IMR-90 (cell line): ENCODE results near the gene RYR1. TPM values are rescaled to one million over a fixed set of nuclear protein-coding genes. Genes with fewer than 3 reads are reported as not detected.
"Not testable (repeated sequence)": the region's sequence is repeated elsewhere in the genome, so short reads cannot be mapped to it uniquely, and the experiment has no call there.

ENCODE experiments used
- ATAC-seq: fragments of 200-7000 bp; cut with Tn5 transposase; 2 replicates; pipeline ENCODE4 v1.9.1; 2020; ENCODE audit warnings: low read depth, mild to moderate bottlenecking, moderate library complexity
- BruUV-seq: library from RNA; stranded (reverse); fragments of 400-500 nt; replicated peaks from 2 replicates; lab custom pipeline; 2021; lab: Mats Ljungman, UMichigan
- CTCF ChIA-PET: fragments of 300-600 bp; formaldehyde crosslinking; extraction: SDS; loops from one replicate; lab custom pipeline; 2021; ENCODE audit warnings: antibody characterized with exemption; lab: Yijun Ruan, JAX
- POLR2A ChIA-PET: fragments of 300-600 bp; sonication (Branson Sonifier 250); formaldehyde crosslinking; loops from one replicate; lab custom pipeline; 2022; ENCODE audit warnings: antibody characterized with exemption; ENCODE audit not compliant: unreplicated experiment; lab: Charles Lee
- DNase-seq: peaks from one replicate; pipeline ENCODE4 v3.0.0; 2013
- H2AFZ ChIP-seq: replicated peaks from 2 replicates; pipeline ENCODE3; 2013; ENCODE audit warnings: low read length, mild to moderate bottlenecking; ENCODE audit not compliant: poor library complexity
- H2AK5ac ChIP-seq: 2 replicates; pipeline ENCODE4 v1.6.1; 2013; ENCODE audit warnings: low read depth, low read length, inconsistent platforms
- H2AK9ac ChIP-seq: replicated peaks from 2 replicates; pipeline ENCODE3; 2013; ENCODE audit warnings: mild to moderate bottlenecking, low read depth, low read length, moderate library complexity; ENCODE audit not compliant: poor library complexity
- H2BK120ac ChIP-seq: 2 replicates; pipeline ENCODE4 v1.6.1; 2013; ENCODE audit warnings: low read depth, low read length, inconsistent platforms
- H2BK15ac ChIP-seq: 3 replicates; pipeline ENCODE4 v1.6.1; 2013; ENCODE audit warnings: low read depth, low read length, inconsistent platforms
- H2BK20ac ChIP-seq: 2 replicates; pipeline ENCODE4 v1.6.1; 2013; ENCODE audit warnings: low read depth, mild to moderate bottlenecking, inconsistent platforms, low read length, moderate library complexity
- H2BK5ac ChIP-seq: 2 replicates; pipeline ENCODE4 v1.6.1; 2013; ENCODE audit warnings: mild to moderate bottlenecking, low read depth, low read length, inconsistent platforms; ENCODE audit not compliant: poor library complexity, severe bottlenecking
- H3K14ac ChIP-seq: replicated peaks from 2 replicates; pipeline ENCODE4 v1.6.1; 2013; ENCODE audit warnings: low read depth, low read length, inconsistent platforms
- H3K18ac ChIP-seq: 2 replicates; pipeline ENCODE4 v1.6.1; 2013; ENCODE audit warnings: low read depth, low read length, control low read depth
- H3K23ac ChIP-seq: 2 replicates; pipeline ENCODE4 v1.6.1; 2013; ENCODE audit warnings: low read depth, low read length, inconsistent platforms
- H3K27ac ChIP-seq: 2 replicates; pipeline ENCODE4 v1.5.1; 2013; ENCODE audit warnings: mild to moderate bottlenecking, control low read depth, low read length; ENCODE audit not compliant: insufficient read depth
- H3K27me3 ChIP-seq: 2 replicates; pipeline ENCODE4 v1.6.1; 2013; ENCODE audit warnings: low read length; ENCODE audit not compliant: control insufficient read depth, insufficient read depth
- H3K36me3 ChIP-seq: 2 replicates; pipeline ENCODE4 v1.6.1; 2013; ENCODE audit warnings: low read length, mixed read lengths; ENCODE audit not compliant: control insufficient read depth, insufficient read depth
- H3K4ac ChIP-seq: 2 replicates; pipeline ENCODE4 v1.6.1; 2013; ENCODE audit warnings: low read depth, low read length, inconsistent platforms
- H3K4me1 ChIP-seq: 2 replicates; pipeline ENCODE4 v1.6.1; 2013; ENCODE audit warnings: low read length, mixed read lengths; ENCODE audit not compliant: control insufficient read depth, insufficient read depth
- H3K4me2 ChIP-seq: 2 replicates; pipeline ENCODE4 v1.6.1; 2013; ENCODE audit warnings: low read depth, mild to moderate bottlenecking, control low read depth, low read length, moderate library complexity
- H3K4me3 ChIP-seq: 2 replicates; pipeline ENCODE4 v1.5.1; 2013; ENCODE audit warnings: low read depth, mild to moderate bottlenecking, control low read depth, low read length, moderate library complexity; ENCODE audit not compliant: insufficient read depth
- H3K56ac ChIP-seq: 2 replicates; pipeline ENCODE4 v1.6.1; 2013; ENCODE audit warnings: low read length, inconsistent platforms; ENCODE audit not compliant: insufficient read depth; ENCODE audit errors: extremely low read depth
- H3K79me1 ChIP-seq, 2 experiments: 2 replicates each; pipeline ENCODE4 v1.6.1; 2013; ENCODE audit warnings: low read length in 2 of 2, inconsistent platforms in 1 of 2, low read depth in 1 of 2
- H3K9ac ChIP-seq: 2 replicates; pipeline ENCODE4 v1.6.1; 2013; ENCODE audit warnings: low read depth, low read length, control low read depth
- H3K9me1 ChIP-seq: 2 replicates; pipeline ENCODE4 v1.6.1; 2013; ENCODE audit warnings: low read length, inconsistent platforms; ENCODE audit not compliant: insufficient read depth
- H3K9me3 ChIP-seq: 2 replicates; pipeline ENCODE4 v1.6.1; 2013; ENCODE audit warnings: low read length; ENCODE audit not compliant: control insufficient read depth, insufficient read depth
- H4K20me1 ChIP-seq: 2 replicates; pipeline ENCODE4 v1.6.1; 2013; ENCODE audit warnings: low read length, inconsistent platforms; ENCODE audit not compliant: insufficient read depth
- H4K5ac ChIP-seq: 2 replicates; pipeline ENCODE4 v1.6.1; 2013; ENCODE audit warnings: mild to moderate bottlenecking, low read depth, low read length, control low read depth
- H4K8ac ChIP-seq, 2 experiments: 2 replicates each; pipeline ENCODE4 v1.6.1; 2013; ENCODE audit warnings: low read depth in 2 of 2, low read length in 2 of 2, control low read depth in 1 of 2, inconsistent platforms in 1 of 2
- H4K91ac ChIP-seq: 2 replicates; pipeline ENCODE4 v1.6.1; 2013; ENCODE audit warnings: low read depth, low read length, inconsistent platforms; ENCODE audit not compliant: insufficient read depth
- BHLHE40 ChIP-seq: fragments of 150-350 bp; IDR thresholded peaks from 2 replicates; pipeline ENCODE4 v1.6.1; 2016; ENCODE audit warnings: mild to moderate bottlenecking, low read depth, low read length
- MAFK ChIP-seq: IDR thresholded peaks from 2 replicates; pipeline ENCODE4 v1.6.1; 2012; ENCODE audit warnings: low read depth, low read length, improper control_type of control experiment
- POLR2A ChIP-seq: IDR thresholded peaks from 2 replicates; pipeline ENCODE4 v1.6.1; 2012; ENCODE audit warnings: mild to moderate bottlenecking, low read depth, low read length
- RFX5 ChIP-seq: IDR thresholded peaks from 2 replicates; pipeline ENCODE4 v1.8.0; 2012; ENCODE audit warnings: low read depth, mild to moderate bottlenecking, low read length, moderate library complexity
- SMC3 ChIP-seq: fragments of 150-350 bp; IDR thresholded peaks from 2 replicates; pipeline ENCODE4 v1.6.1; 2016; ENCODE audit warnings: low read depth, mild to moderate bottlenecking, antibody characterized with exemption, low read length, moderate library complexity
- WGBS, 2 experiments: methylation state at CpG; one replicate each; pipeline versions ENCODE4 v1.1.5 to v1.1.7; 2013; ENCODE audit warnings: missing lambda C conversion rate in 2 of 2; ENCODE audit not compliant: insufficient read length in 1 of 2; ENCODE audit errors: extremely low coverage in 2 of 2; 5-methylcytosine and 5-hydroxymethylcytosine counted together
- dilution Hi-C: fragments of 300-500 bp; cut with HindIII; formaldehyde crosslinking; loops from one replicate; pipeline ENCODE4 v1.14.3; 2018; ENCODE audit warnings: low sequenced_read_pairs; ENCODE audit not compliant: unreplicated experiment
- in situ Hi-C: fragments of 300-500 bp; cut with MboI; formaldehyde crosslinking; loops from 3 replicates; pipeline ENCODE4 v1.14.3; 2019; ENCODE audit warnings: low sequenced_read_pairs, inconsistent platforms, mixed read lengths
- intact Hi-C: fragments of 100-400 bp; cut with micrococcal nuclease; formaldehyde crosslinking; loops from 2 replicates; pipeline ENCODE4 v1.10.0; 2022
- polyA plus RNA-seq, 3 experiments: library from polyadenylated mRNA; depleted of rRNA; stranded (reverse); fragments of >200 nt; gene quantifications; 2 replicates each; pipeline ENCODE4 v1.2.3, GENCODE V29; 2012; ENCODE audit warnings: low replicate concordance in 1 of 3
- total RNA-seq: library from RNA; depleted of rRNA; stranded (reverse); fragments of >200 nt; gene quantifications from 2 replicates; pipeline ENCODE4 v1.2.3, GENCODE V29; 2012
- TF ChIP-seq, protein P1 (sequence below): fragments of 150-350 bp; IDR thresholded peaks from 2 replicates; pipeline ENCODE4 v1.6.1; 2017; ENCODE audit warnings: mild to moderate bottlenecking, antibody characterized with exemption, low read length, low read depth

Gene RYR1
- total and polyA plus RNA-seq, 2 of the 4 experiments (the other 2 are of a cell fraction), result not detected

DNA sequence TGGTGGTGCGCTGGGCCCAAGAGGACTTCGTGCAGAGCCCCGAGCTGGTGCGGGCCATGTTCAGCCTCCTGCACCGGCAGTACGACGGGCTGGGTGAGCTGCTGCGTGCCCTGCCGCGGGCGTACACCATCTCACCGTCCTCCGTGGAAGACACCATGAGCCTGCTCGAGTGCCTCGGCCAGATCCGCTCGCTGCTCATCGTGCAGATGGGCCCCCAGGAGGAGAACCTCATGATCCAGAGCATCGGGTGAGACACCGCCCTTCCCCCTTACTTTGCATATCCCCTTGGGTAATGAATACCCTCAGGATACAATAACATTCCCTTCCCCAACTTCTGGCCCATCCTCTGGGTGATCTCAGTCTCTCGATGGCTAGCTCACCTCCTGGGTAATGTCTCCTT lies 60.9 kb downstream of the RYR1 start:
- TF ChIP-seq BHLHE40 (no peak), RFX5 (no peak), MAFK (no peak), POLR2A (no peak), SMC3 (no peak)
- TF ChIP-seq, protein P1, sequence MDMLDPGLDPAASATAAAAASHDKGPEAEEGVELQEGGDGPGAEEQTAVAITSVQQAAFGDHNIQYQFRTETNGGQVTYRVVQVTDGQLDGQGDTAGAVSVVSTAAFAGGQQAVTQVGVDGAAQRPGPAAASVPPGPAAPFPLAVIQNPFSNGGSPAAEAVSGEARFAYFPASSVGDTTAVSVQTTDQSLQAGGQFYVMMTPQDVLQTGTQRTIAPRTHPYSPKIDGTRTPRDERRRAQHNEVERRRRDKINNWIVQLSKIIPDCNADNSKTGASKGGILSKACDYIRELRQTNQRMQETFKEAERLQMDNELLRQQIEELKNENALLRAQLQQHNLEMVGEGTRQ, result no peak
- Histone ChIP-seq H3K79me1 (no peaks in the 10 kb centered on the region), H2BK20ac (no peak overlapping the region), H2AK5ac (no peak overlapping the region), H3K27me3 (peaks cover 2% of the 10 kb centered on the region), H3K9ac (no peak overlapping the region), H3K18ac (no peak overlapping the region), H2AK9ac (no peak overlapping the region), H3K4me1 (no peaks in the 10 kb centered on the region), H4K91ac (no peak overlapping the region), H2BK15ac (no peak overlapping the region), H3K9me3 (peaks cover 2% of the 10 kb centered on the region; the same call in 1 of the 2 replicates), H4K20me1 (no peaks in the 10 kb centered on the region), H4K5ac (no peak overlapping the region), H3K27ac (no peak overlapping the region), H2AFZ (no peak overlapping the region), H3K36me3 (no peaks in the 10 kb centered on the region), H4K8ac (no peak overlapping the region), H3K4me3 (no peak overlapping the region), H3K14ac (no peak overlapping the region), H3K23ac (no peak overlapping the region), H2BK5ac (no peak overlapping the region), H3K4me2 (no peak overlapping the region), H3K9me1 (peaks cover 3% of the 10 kb centered on the region; the same call in 1 of the 2 replicates), H3K56ac (no peak overlapping the region), H3K4ac (no peak overlapping the region), H2BK120ac (no peak overlapping the region)
- CTCF ChIA-PET, result no interaction called here
- intact Hi-C loops (no loop called here), dilution Hi-C loops (no loop called here), in situ Hi-C loops (no loop called here)
- no peak for ATAC-seq
- POLR2A ChIA-PET, result no interaction called here
- no peak for DNase-seq
- WGBS, 2 experiments, result 82% methylated on average over 19 of the region's 21 CpGs; no CpG with 5 or more reads in 1 of the 2 experiments
- no TSS peak for BruUV-seq

DNA sequence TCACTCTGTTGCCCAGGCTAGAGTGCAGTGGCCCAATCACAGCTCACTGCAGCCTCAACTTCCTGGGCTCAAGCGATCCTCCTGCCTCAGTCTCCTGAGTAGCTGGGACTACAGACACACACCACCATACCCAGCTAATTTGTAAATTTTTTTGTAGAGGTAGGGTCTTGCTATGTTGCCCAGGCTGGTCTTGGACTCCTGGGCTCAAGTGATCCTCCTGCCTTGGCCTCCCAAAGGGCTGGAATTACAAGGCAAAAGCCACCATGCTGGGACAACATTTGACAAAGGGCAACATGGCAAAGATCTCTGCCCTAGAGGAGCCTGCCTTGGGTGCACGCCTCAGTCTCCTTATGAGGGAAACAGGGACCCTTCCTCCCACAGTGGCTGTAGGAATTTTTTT lies 61.9 kb downstream of the RYR1 start:
- H2AK5ac ChIP-seq, H4K20me1 ChIP-seq, DNase-seq, H2BK120ac ChIP-seq, H2AK9ac ChIP-seq, H3K27ac ChIP-seq, in situ Hi-C loops, H4K5ac ChIP-seq, H3K14ac ChIP-seq, H3K4me1 ChIP-seq, H3K18ac ChIP-seq, H3K36me3 ChIP-seq, H3K4ac ChIP-seq, H4K91ac ChIP-seq, H2BK5ac ChIP-seq, H2BK15ac ChIP-seq, CTCF ChIA-PET, intact Hi-C loops, H3K9me1 ChIP-seq, H3K9ac ChIP-seq, H3K79me1 ChIP-seq, H2BK20ac ChIP-seq, H2AFZ ChIP-seq, H3K4me2 ChIP-seq, H3K23ac ChIP-seq, H3K56ac ChIP-seq, H3K27me3 ChIP-seq, BruUV-seq, ATAC-seq, H3K9me3 ChIP-seq, H3K4me3 ChIP-seq, dilution Hi-C loops, POLR2A ChIA-PET, H4K8ac ChIP-seq: not testable (repeated sequence)
- WGBS, 2 experiments, result no CpG with 5 or more reads among the region's 2 CpGs
